H9 (cell line): ENCODE data around the gene ITLN1. TPM values are rescaled to one million over a fixed set of nuclear protein-coding genes. Genes with fewer than 3 reads are reported as not detected.
"Not testable (repeated sequence)": the region's sequence is repeated elsewhere in the genome, so short reads cannot be mapped to it uniquely, and the experiment has no call there.

Source experiments
- DNase-seq: peaks from one replicate; pipeline ENCODE4 v3.0.0-alpha.2; 2017
- H2AFZ ChIP-seq: one replicate; pipeline ENCODE4 v1.6.1; 2013; ENCODE audit warnings: mild to moderate bottlenecking, low read length, control low read depth, moderate library complexity
- H2AK5ac ChIP-seq: 2 replicates; pipeline ENCODE4 v1.6.1; 2013; ENCODE audit warnings: low read length, control low read depth, mixed read lengths; ENCODE audit not compliant: insufficient read length
- H2BK120ac ChIP-seq: one replicate; pipeline ENCODE4 v1.6.1; 2013; ENCODE audit warnings: low read depth, mild to moderate bottlenecking, low read length, control low read depth, inconsistent platforms; ENCODE audit not compliant: poor library complexity, severe bottlenecking
- H2BK12ac ChIP-seq: 2 replicates; pipeline ENCODE4 v1.6.1; 2013; ENCODE audit warnings: low read length, control low read depth, mixed read lengths, low read depth; ENCODE audit not compliant: insufficient read length
- H2BK15ac ChIP-seq: 2 replicates; pipeline ENCODE4 v1.6.1; 2013; ENCODE audit warnings: low read depth, low read length, control low read depth
- H2BK20ac ChIP-seq: one replicate; pipeline ENCODE4 v1.6.1; 2013; ENCODE audit warnings: low read depth, mild to moderate bottlenecking, low read length, control low read depth, inconsistent platforms; ENCODE audit not compliant: poor library complexity, severe bottlenecking
- H2BK5ac ChIP-seq: 2 replicates; pipeline ENCODE4 v1.6.1; 2013; ENCODE audit warnings: low read length, control low read depth, mixed read lengths; ENCODE audit not compliant: insufficient read length
- H3K14ac ChIP-seq: 2 replicates; pipeline ENCODE4 v1.6.1; 2013; ENCODE audit warnings: low read length, control low read depth; ENCODE audit not compliant: insufficient read depth
- H3K18ac ChIP-seq: 2 replicates; pipeline ENCODE4 v1.6.1; 2013; ENCODE audit warnings: low read depth, mild to moderate bottlenecking, mixed read lengths, low read length, control low read depth; ENCODE audit not compliant: insufficient read length
- H3K23ac ChIP-seq: 2 replicates; pipeline ENCODE4 v1.6.1; 2013; ENCODE audit warnings: low read length, control low read depth, mixed read lengths, low read depth; ENCODE audit not compliant: insufficient read length
- H3K23me2 ChIP-seq: 2 replicates; pipeline ENCODE4 v1.6.1; 2013; ENCODE audit warnings: low read depth, mild to moderate bottlenecking, mixed read lengths, low read length, control low read depth; ENCODE audit not compliant: insufficient read length, poor library complexity, severe bottlenecking
- H3K27ac ChIP-seq: 2 replicates; pipeline ENCODE4 v1.5.1; 2013; ENCODE audit warnings: low read length, control low read depth, mixed read lengths, low read depth; ENCODE audit not compliant: insufficient read length
- H3K27me3 ChIP-seq: 2 replicates; pipeline ENCODE4 v1.6.1; 2013; ENCODE audit warnings: low read length, control low read depth, inconsistent platforms; ENCODE audit not compliant: insufficient read depth
- H3K4ac ChIP-seq: 2 replicates; pipeline ENCODE4 v1.6.1; 2013; ENCODE audit warnings: low read depth, mild to moderate bottlenecking, control low read depth, inconsistent platforms, low read length, moderate library complexity
- H3K4me1 ChIP-seq: 2 replicates; pipeline ENCODE4 v1.6.1; 2013; ENCODE audit warnings: low read length, control low read depth, inconsistent platforms; ENCODE audit not compliant: insufficient read depth
- H3K4me2 ChIP-seq: 2 replicates; pipeline ENCODE4 v1.6.1; 2013; ENCODE audit warnings: low read length, control low read depth, mixed read lengths; ENCODE audit not compliant: insufficient read length, insufficient read depth
- H3K56ac ChIP-seq: 2 replicates; pipeline ENCODE4 v1.6.1; 2013; ENCODE audit warnings: low read depth, mild to moderate bottlenecking, mixed read lengths, low read length, control low read depth; ENCODE audit not compliant: insufficient read length
- H3K79me1 ChIP-seq: 2 replicates; pipeline ENCODE4 v1.6.1; 2013; ENCODE audit warnings: low read depth, mild to moderate bottlenecking, moderate library complexity, low read length, control low read depth, inconsistent platforms; ENCODE audit not compliant: insufficient read depth, poor library complexity, severe bottlenecking
- H3K79me2 ChIP-seq: 2 replicates; pipeline ENCODE4 v1.6.1; 2013; ENCODE audit warnings: low read length, control low read depth, inconsistent platforms; ENCODE audit not compliant: insufficient read depth
- H3K9ac ChIP-seq: 2 replicates; pipeline ENCODE4 v1.6.1; 2013; ENCODE audit warnings: low read length, control low read depth, mixed read lengths; ENCODE audit not compliant: insufficient read length; ENCODE audit errors: extremely low read depth
- H3K9me3 ChIP-seq: one replicate; pipeline ENCODE4 v1.6.1; 2013; ENCODE audit warnings: low read depth, low read length, inconsistent platforms; ENCODE audit not compliant: control insufficient read depth
- H3T11ph ChIP-seq: one replicate; pipeline ENCODE4 v1.6.1; 2013; ENCODE audit warnings: mild to moderate bottlenecking, low read length, control low read depth, inconsistent platforms
- H4K20me1 ChIP-seq: one replicate; pipeline ENCODE4 v1.6.1; 2013; ENCODE audit not compliant: control insufficient read depth, insufficient read length, insufficient read depth
- H4K5ac ChIP-seq: 2 replicates; pipeline ENCODE4 v1.6.1; 2013; ENCODE audit warnings: low read depth, mild to moderate bottlenecking, mixed read lengths, low read length, control low read depth; ENCODE audit not compliant: insufficient read length
- H4K8ac ChIP-seq: replicated peaks from 2 replicates; pipeline ENCODE4 v1.6.1; 2013; ENCODE audit warnings: low read length, control low read depth, mixed read lengths, low read depth; ENCODE audit not compliant: insufficient read length
- H4K91ac ChIP-seq: 2 replicates; pipeline ENCODE4 v1.6.1; 2013; ENCODE audit warnings: low read depth, mild to moderate bottlenecking, moderate library complexity, mixed read lengths, low read length, control low read depth; ENCODE audit not compliant: insufficient read length
- H3K27ac Mint-ChIP-seq, 3 experiments: 2 replicates in 2 of 3; 3 replicates in 1 of 3; pipeline ENCODE4 v1.8.0; 2020 to 2021; ENCODE audit warnings: mixed read lengths in 3 of 3, mild to moderate bottlenecking in 1 of 3, moderate library complexity in 1 of 3
- H3K27me3 Mint-ChIP-seq: 2 replicates; pipeline ENCODE4 v1.8.0; 2021; ENCODE audit warnings: low read depth, mild to moderate bottlenecking, moderate library complexity, mixed read lengths
- H3K36me3 Mint-ChIP-seq, 3 experiments: 2 replicates in 2 of 3; 3 replicates in 1 of 3; pipeline ENCODE4 v1.8.0; 2020 to 2021; ENCODE audit warnings: low read depth in 3 of 3, mixed read lengths in 3 of 3; ENCODE audit not compliant: insufficient read depth in 1 of 3
- H3K4me1 Mint-ChIP-seq, 2 experiments: 2 replicates each; pipeline ENCODE4 v1.8.0; 2020; ENCODE audit warnings: mixed read lengths in 2 of 2
- H3K4me3 Mint-ChIP-seq, 2 experiments: 2 replicates in 1 of 2; 3 replicates in 1 of 2; pipeline ENCODE4 v1.8.0; 2020 to 2021; ENCODE audit warnings: mild to moderate bottlenecking in 2 of 2, mixed read lengths in 2 of 2, moderate library complexity in 1 of 2
- H3K9me3 Mint-ChIP-seq, 2 experiments: 2 replicates in 1 of 2; 3 replicates in 1 of 2; pipeline ENCODE4 v1.8.0; 2020; ENCODE audit warnings: mild to moderate bottlenecking in 2 of 2, mixed read lengths in 2 of 2, moderate library complexity in 1 of 2
- CTCF ChIP-seq: fragments of 200-600 bp; sonication (generic); conservative IDR thresholded peaks from 3 replicates; pipeline ENCODE4 v1.8.0; 2021; ENCODE audit warnings: antibody characterized with exemption, mild to moderate bottlenecking
- WGBS: extraction: QIAGEN DNeasy Blood & Tissue Kit; methylation state at CpG from one replicate; pipeline ENCODE4 v1.1.7; 2013; ENCODE audit warnings: missing lambda C conversion rate, low lambda C conversion rate, mixed read lengths; ENCODE audit not compliant: insufficient read length; ENCODE audit errors: extremely low coverage; 5-methylcytosine and 5-hydroxymethylcytosine counted together
- total RNA-seq: library from RNA; stranded (reverse); gene quantifications from 2 replicates; pipeline ENCODE4 v1.2.1, GENCODE V29; 2021

Gene ITLN1
- total RNA-seq, 1 experiment from 2014 or later: not detected

- no peak overlapping the region for H4K91ac ChIP-seq
- no peak overlapping the region for H2BK12ac ChIP-seq
- H3K9ac ChIP-seq: no peak overlapping the region
- H3K4me1 ChIP-seq: no peaks in the 10 kb centered on the region
- TF ChIP-seq CTCF: no peak
- H3K18ac ChIP-seq: no peak overlapping the region
- Mint-ChIP-seq H3K9me3 (no peaks in the 10 kb centered on the region), H3K36me3 (no peaks in the 10 kb centered on the region), H3K4me3 (no peak overlapping the region), H3K27ac (no peak overlapping the region), H3K4me1 (peaks cover 0 to under 1% of the 10 kb centered on the region in 2 experiments; a peak in 1 of 4 replicates), H3K27me3 (peaks cover 2% of the 10 kb centered on the region)
- H3K79me2 ChIP-seq: no peaks in the 10 kb centered on the region
- H3K4ac ChIP-seq: no peak overlapping the region
- no peaks in the 10 kb centered on the region for H3K27me3 ChIP-seq
- H3K9me3 ChIP-seq: no peaks in the 10 kb centered on the region
- no CpG with 5 or more reads among the region's 1 CpG for WGBS
- no peak overlapping the region for H2BK120ac ChIP-seq
- no peak overlapping the region for H4K8ac ChIP-seq
- DNase-seq: no peak
- no peak overlapping the region for H2BK20ac ChIP-seq
- H3K56ac ChIP-seq: no peak overlapping the region
- no peak overlapping the region for H3T11ph ChIP-seq
- H3K23ac ChIP-seq: no peak overlapping the region
- H2BK5ac ChIP-seq: no peak overlapping the region
- H3K79me1 ChIP-seq: no peaks in the 10 kb centered on the region
- H3K4me2 ChIP-seq: no peak overlapping the region
- no peak overlapping the region for H2AFZ ChIP-seq
- no peak overlapping the region for H2BK15ac ChIP-seq
- no peak overlapping the region for H3K27ac ChIP-seq
- no peak overlapping the region for H4K5ac ChIP-seq
- H3K23me2 ChIP-seq: no peaks in the 10 kb centered on the region
- no peak overlapping the region for H2AK5ac ChIP-seq
- no peak overlapping the region for H3K14ac ChIP-seq
- H4K20me1 ChIP-seq: no peaks in the 10 kb centered on the region
Measured at GRCh38 chr1:160882582-160882981, 2.4 kb downstream of the ITLN1 start.

DNA sequence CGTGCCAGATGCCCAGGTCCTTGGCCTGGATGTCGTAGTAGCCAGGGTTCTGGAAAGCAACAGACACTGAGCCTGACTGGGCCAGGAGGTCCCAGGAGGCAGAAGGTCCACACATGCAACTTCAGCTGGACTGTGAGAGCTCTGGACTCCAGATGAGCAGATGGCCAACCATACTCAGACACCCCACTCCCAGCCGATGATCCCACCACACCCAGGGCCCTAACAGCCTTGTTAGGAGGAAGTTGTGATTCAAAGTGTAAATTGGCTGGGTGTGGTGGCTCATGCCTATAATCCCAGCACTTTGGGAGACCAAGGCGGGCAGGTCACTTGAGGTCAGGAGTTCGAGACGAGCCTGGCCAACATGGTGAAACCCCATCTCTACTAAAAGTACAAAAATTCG is 3.7 kb downstream of the ITLN1 start:
- not testable (repeated sequence) for H3K4me1 ChIP-seq, H3K27me3 ChIP-seq, H3K14ac ChIP-seq, H2BK15ac ChIP-seq, H4K8ac ChIP-seq, H3K36me3 Mint-ChIP-seq, H3K23me2 ChIP-seq, H3K4me2 ChIP-seq, H2BK12ac ChIP-seq, H3K9ac ChIP-seq, H3K27me3 Mint-ChIP-seq, H3K4ac ChIP-seq, H3K18ac ChIP-seq, H2BK5ac ChIP-seq, H3K9me3 ChIP-seq, H3K79me2 ChIP-seq, H2AK5ac ChIP-seq, H3K56ac ChIP-seq, H3K27ac Mint-ChIP-seq, H3K27ac ChIP-seq, H2AFZ ChIP-seq, H3K4me1 Mint-ChIP-seq, H3K9me3 Mint-ChIP-seq, DNase-seq, H3K23ac ChIP-seq, H3T11ph ChIP-seq, H3K79me1 ChIP-seq, H3K4me3 Mint-ChIP-seq, H4K91ac ChIP-seq, H4K20me1 ChIP-seq, H2BK20ac ChIP-seq, H4K5ac ChIP-seq, H2BK120ac ChIP-seq
- no CpG with 5 or more reads among the region's 7 CpGs for WGBS
